OCI-LY1 (cell line): ENCODE results near the gene ACTN2.

Source experiments
- CTCF ChIP-seq: fragments of 200-600 bp; sonication (generic), shearing (Covaris generic); IDR thresholded peaks from 2 replicates; pipeline ENCODE4 v1.5.1; 2017; ENCODE audit warnings: mild to moderate bottlenecking, antibody characterized with exemption, low read length, moderate library complexity, mixed read lengths
- EZH2 ChIP-seq: fragments of 200-600 bp; sonication (generic), shearing (Covaris generic); IDR thresholded peaks from 2 replicates; pipeline ENCODE4 v1.8.0; 2017; ENCODE audit warnings: borderline replicate concordance, mixed run types, mild to moderate bottlenecking, antibody characterized with exemption, low read length, moderate library complexity, mixed read lengths

DNA sequence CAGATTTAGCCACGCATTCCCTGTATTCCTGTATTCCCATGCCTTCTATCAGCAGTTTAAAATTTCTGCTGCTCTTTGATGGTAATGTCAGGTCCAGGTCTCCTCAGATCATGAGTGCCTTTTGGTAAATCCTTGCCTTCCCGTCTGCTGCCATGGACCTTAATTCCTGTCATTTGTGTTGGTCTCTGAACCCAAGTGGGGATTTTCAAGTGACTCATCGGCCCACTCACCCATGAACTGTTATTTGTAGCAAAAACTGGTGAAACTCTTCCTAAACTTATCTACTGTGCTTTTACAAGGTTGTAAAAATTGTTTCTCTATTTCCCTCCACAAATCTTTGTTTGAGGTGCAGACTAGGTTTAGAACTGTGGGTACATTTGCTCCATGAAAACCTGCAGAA is 47.4 kb downstream of the ACTN2 start:
- TF ChIP-seq CTCF = no peak
- no peak for TF ChIP-seq EZH2
